H1 (cell line): ENCODE results near the gene BBS1. TPM values are rescaled to one million over a fixed set of nuclear protein-coding genes. Genes with fewer than 3 reads are reported as not detected.

ENCODE experiments used
- CTCF ChIA-PET: fragments of 300-600 bp; sonication (Branson Sonifier 250); formaldehyde crosslinking; loops from one replicate; lab custom pipeline; 2021; ENCODE audit not compliant: partially characterized antibody; lab: Charles Lee
- POLR2A ChIA-PET: fragments of 300-600 bp; sonication (Branson Sonifier 250); formaldehyde crosslinking; loops from one replicate; lab custom pipeline; 2021; ENCODE audit warnings: inconsistent platforms; ENCODE audit not compliant: partially characterized antibody; lab: Charles Lee
- DNase-seq, 2 experiments: peaks; one replicate each; pipeline versions ENCODE4 v3.0.0 to v3.0.0-alpha.2; 2010 to 2022; ENCODE audit warnings: low spot score in 2 of 2, low read depth in 1 of 2, mixed read lengths in 1 of 2
- FAIRE-seq: peaks from 2 replicates; lab custom pipeline; 2011; peaks lifted over from hg19 to GRCh38; lab: Jason Lieb, UNC
- H2AFZ ChIP-seq: 2 replicates; pipeline ENCODE4 v1.8.1; 2012; ENCODE audit warnings: low read length, inconsistent platforms
- H2AK5ac ChIP-seq: 2 replicates; pipeline ENCODE4 v1.6.1; 2013; ENCODE audit warnings: low read depth, low read length
- H2BK120ac ChIP-seq: replicated peaks from 2 replicates; pipeline ENCODE3; 2013; ENCODE audit warnings: low read depth, low read length, inconsistent platforms
- H2BK12ac ChIP-seq: 2 replicates; pipeline ENCODE4 v1.6.1; 2013; ENCODE audit warnings: low read depth, low read length
- H2BK15ac ChIP-seq: 2 replicates; pipeline ENCODE4 v1.6.1; 2013; ENCODE audit warnings: low read length
- H2BK20ac ChIP-seq: 2 replicates; pipeline ENCODE4 v1.6.1; 2013; ENCODE audit warnings: low read length
- H2BK5ac ChIP-seq: 2 replicates; pipeline ENCODE4 v1.6.1; 2013; ENCODE audit warnings: low read depth, low read length
- H3K14ac ChIP-seq: 2 replicates; pipeline ENCODE4 v1.6.1; 2013; ENCODE audit warnings: inconsistent platforms; ENCODE audit not compliant: insufficient read length
- H3K18ac ChIP-seq: 2 replicates; pipeline ENCODE4 v1.6.1; 2013; ENCODE audit warnings: low read length; ENCODE audit errors: extremely low read depth
- H3K23ac ChIP-seq: 2 replicates; pipeline ENCODE4 v1.6.1; 2013; ENCODE audit warnings: inconsistent platforms; ENCODE audit not compliant: insufficient read length
- H3K23me2 ChIP-seq: 2 replicates; pipeline ENCODE4 v1.6.1; 2013; ENCODE audit warnings: low read depth, low read length
- H3K27ac ChIP-seq: 2 replicates; pipeline ENCODE4 v1.6.1; 2011; ENCODE audit warnings: low read depth, low read length, inconsistent platforms
- H3K27me3 ChIP-seq, 4 experiments: replicated peaks in 1 of 4; 1 replicate in 1 of 4; 2 replicates in 3 of 4; pipeline versions ENCODE4 v1.6.1 to v1.8.1; 2011 to 2013; ENCODE audit warnings: low read length in 3 of 4, mild to moderate bottlenecking in 3 of 4, inconsistent platforms in 2 of 4, mixed read lengths in 2 of 4, moderate library complexity in 1 of 4; ENCODE audit not compliant: control insufficient read depth in 3 of 4, insufficient read depth in 3 of 4; ENCODE audit errors: extremely low read depth in 1 of 4
- H3K36me3 ChIP-seq, 4 experiments: 2 replicates each; pipeline versions ENCODE4 v1.6.1 to v1.8.1; 2011 to 2013; ENCODE audit warnings: mild to moderate bottlenecking in 4 of 4, low read length in 3 of 4, moderate library complexity in 2 of 4, control low read depth in 1 of 4, inconsistent platforms in 1 of 4; ENCODE audit not compliant: insufficient read depth in 4 of 4, control insufficient read depth in 2 of 4
- H3K4ac ChIP-seq: replicated peaks from 2 replicates; pipeline ENCODE3; 2013; ENCODE audit warnings: low read length, low read depth, mixed read lengths, inconsistent platforms; ENCODE audit not compliant: insufficient read length
- H3K4me1 ChIP-seq, 4 experiments: replicated peaks in 1 of 4; 1 replicate in 1 of 4; 2 replicates in 3 of 4; pipeline versions ENCODE4 v1.6.1 to v1.8.1; 2011 to 2013; ENCODE audit warnings: low read length in 3 of 4, inconsistent platforms in 2 of 4, mixed read lengths in 1 of 4; ENCODE audit not compliant: insufficient read depth in 4 of 4, control insufficient read depth in 3 of 4
- H3K4me2 ChIP-seq, 2 experiments: 2 replicates each; pipeline versions ENCODE4 v1.6.1 to v1.8.1; 2011 to 2013; ENCODE audit warnings: low read depth in 2 of 2, low read length in 2 of 2, control low read depth in 1 of 2, inconsistent platforms in 1 of 2, mild to moderate bottlenecking in 1 of 2; ENCODE audit not compliant: insufficient read depth in 1 of 2
- H3K4me3 ChIP-seq, 4 experiments: fragments of 200-600, 300-600 bp in 1 of 4; sonication (generic), shearing (Covaris generic), sonication (Bioruptor Twin) in 1 of 4; 2 replicates each; pipeline versions ENCODE4 v1.5.1 to v1.8.1; 2011 to 2016; ENCODE audit warnings: low read length in 4 of 4, low read depth in 3 of 4, control low read depth in 2 of 4, inconsistent platforms in 2 of 4, mild to moderate bottlenecking in 2 of 4, mixed read lengths in 1 of 4, moderate library complexity in 1 of 4; ENCODE audit not compliant: insufficient read depth in 2 of 4; ENCODE audit errors: extremely low read depth in 1 of 4
- H3K56ac ChIP-seq: replicated peaks from 2 replicates; pipeline ENCODE3; 2013; ENCODE audit warnings: low read depth, mild to moderate bottlenecking, mixed read lengths, low read length, inconsistent platforms; ENCODE audit not compliant: insufficient read length
- H3K79me1 ChIP-seq: 2 replicates; pipeline ENCODE4 v1.6.1; 2013; ENCODE audit warnings: low read depth, low read length, control low read depth
- H3K79me2 ChIP-seq, 2 experiments: 2 replicates each; pipeline versions ENCODE4 v1.6.1 to v1.8.1; 2012 to 2013; ENCODE audit warnings: low read length in 2 of 2, mild to moderate bottlenecking in 2 of 2, inconsistent platforms in 1 of 2; ENCODE audit not compliant: insufficient read depth in 2 of 2, control insufficient read depth in 1 of 2
- H3K9ac ChIP-seq, 4 experiments: replicated peaks in 1 of 4; 1 replicate in 1 of 4; 2 replicates in 3 of 4; pipeline versions ENCODE4 v1.6.1 to v1.8.1; 2011 to 2013; ENCODE audit warnings: low read depth in 3 of 4, low read length in 3 of 4, control low read depth in 2 of 4, mild to moderate bottlenecking in 2 of 4, moderate library complexity in 2 of 4, inconsistent platforms in 1 of 4; ENCODE audit errors: extremely low read depth in 1 of 4
- H3K9me3 ChIP-seq, 2 experiments: 2 replicates each; pipeline versions ENCODE4 v1.6.1 to v1.8.1; 2012 to 2013; ENCODE audit warnings: mild to moderate bottlenecking in 2 of 2, moderate library complexity in 2 of 2, control low read depth in 1 of 2, inconsistent platforms in 1 of 2, low read depth in 1 of 2, low read length in 1 of 2, mixed read lengths in 1 of 2; ENCODE audit not compliant: insufficient read depth in 2 of 2
- H4K20me1 ChIP-seq, 2 experiments: replicated peaks in 1 of 2; 2 replicates each; pipeline versions ENCODE3 to v1.8.1; 2011 to 2013; ENCODE audit warnings: inconsistent platforms in 2 of 2, low read length in 2 of 2, mild to moderate bottlenecking in 1 of 2; ENCODE audit not compliant: insufficient read depth in 2 of 2, control insufficient read depth in 1 of 2
- H4K5ac ChIP-seq: 2 replicates; pipeline ENCODE4 v1.6.1; 2013; ENCODE audit warnings: low read length, low read depth, mixed read lengths, inconsistent platforms; ENCODE audit not compliant: insufficient read length
- H4K8ac ChIP-seq: 2 replicates; pipeline ENCODE4 v1.8.0; 2013; ENCODE audit warnings: mild to moderate bottlenecking, moderate library complexity, low read length, inconsistent platforms; ENCODE audit not compliant: insufficient read depth; ENCODE audit errors: extremely low read depth
- H4K91ac ChIP-seq: replicated peaks from 2 replicates; pipeline ENCODE3; 2013; ENCODE audit warnings: low read length, mixed read lengths, inconsistent platforms; ENCODE audit not compliant: insufficient read length
- KDM1A ChIP-seq: fragments of 200-600, 300-600 bp; sonication (generic); IDR thresholded peaks from 2 replicates; pipeline ENCODE4 v1.7.1; 2016; ENCODE audit warnings: mild to moderate bottlenecking, low read length, borderline replicate concordance
- SIN3A ChIP-seq, 2 experiments: IDR thresholded peaks in 1 of 2; conservative IDR thresholded peaks in 1 of 2; 2 replicates each; pipeline ENCODE4 v1.6.1; 2011 to 2012; ENCODE audit warnings: low read length in 2 of 2, improper control_type of control experiment in 1 of 2, low read depth in 1 of 2, mild to moderate bottlenecking in 1 of 2
- WGBS, 2 experiments: shearing (Covaris generic) in 1 of 2; methylation state at CpG; one replicate each; pipeline versions ENCODE4 v1.1.6 to v1.1.7; 2013 to 2015; ENCODE audit warnings: low lambda C conversion rate in 2 of 2, mixed read lengths in 2 of 2, inconsistent platforms in 1 of 2, low coverage in 1 of 2, missing lambda C conversion rate in 1 of 2; ENCODE audit not compliant: insufficient replicate concordance in 2 of 2, insufficient coverage in 1 of 2, insufficient read length in 1 of 2; ENCODE audit errors: extremely low coverage in 1 of 2, missing lambda C conversion rate in 1 of 2; 5-methylcytosine and 5-hydroxymethylcytosine counted together
- polyA plus RNA-seq, 7 experiments: library from polyadenylated mRNA; depleted of rRNA in 3 of 7; stranded (reverse) in 5 of 7; unstranded in 2 of 7; fragments of >200 nt in 5 of 7; fragments of 200-250 nt in 2 of 7; gene quantifications; 1 replicate in 5 of 7; 2 replicates in 1 of 7; 4 replicates in 1 of 7; pipeline versions ENCODE4 v1.2.1 to v1.2.3, GENCODE V29; 2011 to 2013; ENCODE audit warnings: missing spikeins in 2 of 7, mixed read lengths in 2 of 7
- total RNA-seq: library from RNA; stranded (reverse); fragmentation: NEBNext Ultra II Directional; extraction: Animal tissue kit (Norgen Biotek cat#: 25700); gene quantifications from 2 replicates; pipeline ENCODE4 v1.2.1, GENCODE V29; 2021

The BBS1 gene
- total and polyA plus RNA-seq, 2 of the 8 experiments (the other 6 are each of a cell fraction or from before 2014, with no cell fraction given) = 19.1 to 19.5 TPM

GRCh38 chr11:66530927-66531709 lies 20.7 kb downstream of the BBS1 start:
- Histone ChIP-seq H3K36me3 (peaks cover 0 to 3% (median 1%) of the 10 kb centered on the region in 4 experiments; a peak in 3 of 8 replicates), H2BK12ac (0 out of 2 replicates have a peak overlapping the region, but pooled peaks have one; percentile 39), H4K8ac (no peak overlapping the region; the same call in 1 of the 2 replicates), H2BK15ac (0 out of 2 replicates have a peak overlapping the region, but pooled peaks have one; percentile 61)
- POLR2A ChIA-PET = interaction anchor here (0.5 to 4.8 kb wide), 9 partner anchors 7 to 249 kb away, joined by 3 to 23 read pairs (median 4); partner anchors contain the start of genes ACTN3 and ZDHHC24
- no peak for TF ChIP-seq KDM1A
- TF ChIP-seq SIN3A (conservative IDR thresholded peaks at IDR 0.05 in 1 of 2, IDR thresholded peaks at IDR 0.05 in 1 of 2; ENCODE audit: low read depth in 1 of 2, low read length in 2 of 2) = no peak
- TF ChIP-seq, all 59 proteins: peak for 0
- H3K9me3 ChIP-seq = no peaks in the 10 kb centered on the region
- DNase-seq (no peak), FAIRE-seq (no peak)
- H3K9ac ChIP-seq = no peak overlapping the region
- H3K4me2 ChIP-seq = no peak overlapping the region
- no peak overlapping the region for H2BK5ac ChIP-seq
- H3K56ac ChIP-seq = no peak overlapping the region
- no peak overlapping the region for H3K23ac ChIP-seq
- no peak overlapping the region for H3K4ac ChIP-seq
- H3K4me1 ChIP-seq = peaks cover 0 to 2% (median 0%) of the 10 kb centered on the region in 4 experiments; a peak in 1 of 7 replicates
- no peak overlapping the region for H3K4me3 ChIP-seq
- 92% methylated on average over 10 of the region's 10 CpGs; no CpG with 5 or more reads in 1 of the 2 experiments for WGBS, 2 experiments
- no peak overlapping the region for H4K5ac ChIP-seq
- H3K27me3 ChIP-seq = no peaks in the 10 kb centered on the region
- H4K91ac ChIP-seq = no peak overlapping the region
- H3K79me1 ChIP-seq = peaks cover 2% of the 10 kb centered on the region; the same call in 1 of the 2 replicates
- no peak overlapping the region for H3K14ac ChIP-seq
- H2AK5ac ChIP-seq = no peak overlapping the region
- H3K79me2 ChIP-seq = no peaks in the 10 kb centered on the region
- no peaks in the 10 kb centered on the region for H3K23me2 ChIP-seq
- no peak overlapping the region; the same call in 1 of the 2 replicates for H3K18ac ChIP-seq
- H2AFZ ChIP-seq = no peak overlapping the region
- no peak overlapping the region for H3K27ac ChIP-seq
- no peaks in the 10 kb centered on the region for H4K20me1 ChIP-seq
- H2BK120ac ChIP-seq = no peak overlapping the region
- CTCF ChIA-PET = interaction anchor here (0.6 to 1.3 kb wide), 6 partner anchors 12 to 112 kb away, joined by 3 read pairs; partner anchors contain the start of genes CCDC87 and CCS
- no peak overlapping the region for H2BK20ac ChIP-seq
